GM21825 (cell line): ENCODE results near the gene LCP1.

Experiments used
- ATAC-seq: cut with Tn5 transposase; IDR thresholded peaks from one replicate; pipeline ENCODE4 v1.9.1; 2021; ENCODE audit warnings: mild to moderate bottlenecking, moderate library complexity; ENCODE audit not compliant: unreplicated experiment

Gene LCP1

GRCh38 chr13:46103037-46103436 lies 78.9 kb downstream of the LCP1 start:
- no peak for ATAC-seq

- ATAC-seq, result no peak
Measured at GRCh38 chr13:46102255-46102605, 79.7 kb downstream of the LCP1 start.

- ATAC-seq, result no peak
Measured at GRCh38 chr13:46101484-46102254, 80.3 kb downstream of the LCP1 start.

- no peak for ATAC-seq
Measured at GRCh38 chr13:46101002-46101401, 81.0 kb downstream of the LCP1 start.

- peak; percentile 48 for ATAC-seq
Measured at GRCh38 chr13:46100191-46100815, 81.7 kb downstream of the LCP1 start.

GRCh38 chr13:46097663-46098062 lies 84.3 kb downstream of the LCP1 start:
- no peak for ATAC-seq

GRCh38 chr13:46097015-46097414 lies 85.0 kb downstream of the LCP1 start:
- ATAC-seq, result no peak

GRCh38 chr13:46094478-46094877 lies 87.5 kb downstream of the LCP1 start:
- no peak for ATAC-seq

GRCh38 chr13:46088821-46089562 lies 93.0 kb downstream of the LCP1 start:
- no peak for ATAC-seq

- ATAC-seq, result no peak
Measured at GRCh38 chr13:46087481-46087880, 94.5 kb downstream of the LCP1 start.

GRCh38 chr13:46086985-46087384 lies 95.0 kb downstream of the LCP1 start:
- ATAC-seq, result no peak

GRCh38 chr13:46086421-46086922 lies 95.5 kb downstream of the LCP1 start:
- ATAC-seq, result no peak

GRCh38 chr13:46085737-46086136 lies 96.2 kb downstream of the LCP1 start:
- ATAC-seq, result no peak

GRCh38 chr13:46082324-46082723 lies 99.7 kb downstream of the LCP1 start:
- no peak for ATAC-seq

GRCh38 chr13:46079770-46080169 lies 102.2 kb downstream of the LCP1 start:
- no peak for ATAC-seq

- ATAC-seq, result no peak
Measured at GRCh38 chr13:46077265-46077664, 104.7 kb downstream of the LCP1 start.

- ATAC-seq, result no peak
Measured at GRCh38 chr13:46076827-46077226, 105.2 kb downstream of the LCP1 start.
